Testis (tissue), 3 donors: ENCODE data around the gene C18orf32. TPM values are rescaled to one million over a fixed set of nuclear protein-coding genes. Genes with fewer than 3 reads are reported as not detected.

Experiments used
- DNase-seq: peaks from one replicate; pipeline ENCODE4 v3.0.0-alpha.2; 2019
- H3K27ac ChIP-seq, 2 donors: fragments of 200-600 bp; sonication (generic); one replicate each; pipeline ENCODE4 v1.5.1; 2019
- H3K27me3 ChIP-seq: fragments of 200-600 bp; sonication (generic); one replicate; pipeline ENCODE4 v1.5.1; 2019
- H3K36me3 ChIP-seq: fragments of 200-600 bp; sonication (generic); one replicate; pipeline ENCODE4 v1.5.1; 2017; ENCODE audit warnings: low read depth; ENCODE audit errors: missing control alignments
- H3K4me1 ChIP-seq: fragments of 200-600 bp; sonication (generic); one replicate; pipeline ENCODE4 v1.5.1; 2019
- H3K4me3 ChIP-seq, 2 donors: fragments of 200-600 bp; sonication (generic); one replicate each; pipeline ENCODE4 v1.5.1; 2017 to 2019
- H3K9me3 ChIP-seq: fragments of 200-600 bp; sonication (generic); one replicate; pipeline ENCODE4 v1.5.1; 2017
- CTCF ChIP-seq, 3 experiments: fragments of 450-650 bp in 2 of 3; fragments of 200-600 bp in 1 of 3; sonication (generic) in 1 of 3; IDR thresholded peaks; one replicate each; pipeline ENCODE4 v1.5.1; 2016 to 2019; ENCODE audit warnings: antibody characterized with exemption in 3 of 3, mild to moderate bottlenecking in 2 of 3, moderate library complexity in 1 of 3
- POLR2A ChIP-seq: fragments of 450-650 bp; IDR thresholded peaks from one replicate; pipeline ENCODE4 v1.6.1; 2017; ENCODE audit warnings: antibody characterized with exemption, mild to moderate bottlenecking, moderate library complexity
- WGBS, 2 donors: methylation state at CpG; one replicate each; pipeline ENCODE4 v1.1.5; 2018; 5-methylcytosine and 5-hydroxymethylcytosine counted together
- intact Hi-C: fragments of 100-400 bp; cut with DNase I; formaldehyde crosslinking; loops from one replicate; pipeline ENCODE4 v1.15.1; 2023; ENCODE audit warnings: low total_unique reads
- polyA plus RNA-seq: library from polyadenylated mRNA; stranded (reverse); fragments of 350-450 nt; fragmentation: Illumina TruSeq; extraction: RNeasy Lipid Tissue Mini Kit (QIAGEN cat#74804); gene quantifications from one replicate; pipeline ENCODE4 v1.2.3, GENCODE V29; 2014; ENCODE audit warnings: low read depth, low replicate concordance; ENCODE audit not compliant: insufficient read depth
- total RNA-seq, 2 donors: library from RNA; depleted of rRNA; stranded (reverse); fragments of >200 nt; gene quantifications; one replicate each; pipeline ENCODE4 v1.2.3, GENCODE V29; 2016

Gene C18orf32
- total and polyA plus RNA-seq, 3 donors from 2014 or later, result 51.0 to 80.9 (median 60.6) TPM

GRCh38 chr18:49487711-49488310, 777 bp upstream of the C18orf32 start:
- peaks cover 13% of the 10 kb centered on the region for H3K4me1 ChIP-seq
- peak overlapping the region; percentile 90 to 96 for H3K27ac ChIP-seq
- intact Hi-C loops, result no loop called here
- no peaks in the 10 kb centered on the region for H3K27me3 ChIP-seq
- 51 to 52% methylated on average over 8 of the region's 8 CpGs for WGBS, 2 donors
- H3K4me3 ChIP-seq, result peak overlapping the region; percentile 77 to 97
- no peaks in the 10 kb centered on the region for H3K36me3 ChIP-seq
- TF ChIP-seq POLR2A, result no peak
- no peak for TF ChIP-seq CTCF (IDR thresholded peaks at IDR 0.05)
- no peaks in the 10 kb centered on the region for H3K9me3 ChIP-seq
- no peak for DNase-seq

- Histone ChIP-seq H3K4me1 (peaks cover 13% of the 10 kb centered on the region), H3K36me3 (no peaks in the 10 kb centered on the region), H3K27ac (peak overlapping the region; percentile 90 to 96), H3K9me3 (no peaks in the 10 kb centered on the region), H3K27me3 (no peaks in the 10 kb centered on the region), H3K4me3 (peak overlapping the region; percentile 77 to 97)
- no peak for TF ChIP-seq CTCF (IDR thresholded peaks at IDR 0.05)
- TF ChIP-seq POLR2A, result no peak
- DNase-seq, result no peak
- intact Hi-C loops, result no loop called here
- WGBS, 2 donors, result 1 to 2% methylated on average over 10 of the region's 10 CpGs
Observed at GRCh38 chr18:49486606-49486952, 455 bp downstream of the C18orf32 start.

GRCh38 chr18:49486134-49486533, 900 bp downstream of the C18orf32 start:
- intact Hi-C loops, result no loop called here
- no peak for DNase-seq
- Histone ChIP-seq H3K27me3 (no peaks in the 10 kb centered on the region), H3K27ac (peak overlapping the region; percentile 90 to 96), H3K4me1 (peaks cover 11% of the 10 kb centered on the region), H3K4me3 (peak overlapping the region; percentile 77 to 97), H3K9me3 (no peaks in the 10 kb centered on the region), H3K36me3 (no peaks in the 10 kb centered on the region)
- TF ChIP-seq POLR2A (no peak), CTCF (IDR thresholded peaks at IDR 0.05) (no peak)
- 19% methylated on average over 8 of the region's 8 CpGs for WGBS, 2 donors

- Histone ChIP-seq H3K4me1 (peaks cover 14% of the 10 kb centered on the region), H3K36me3 (no peaks in the 10 kb centered on the region), H3K9me3 (no peaks in the 10 kb centered on the region), H3K27me3 (no peaks in the 10 kb centered on the region), H3K27ac (no peak overlapping the region), H3K4me3 (no peak overlapping the region)
- intact Hi-C loops, result no loop called here
- no peak for DNase-seq
- no peak for TF ChIP-seq CTCF (IDR thresholded peaks at IDR 0.05)
- TF ChIP-seq POLR2A, result no peak
Observed at GRCh38 chr18:49483198-49483597, 3.8 kb downstream of the C18orf32 start.

- WGBS, 2 donors, result 77 to 89% methylated on average over 3 of the region's 3 CpGs
- no peaks in the 10 kb centered on the region for H3K36me3 ChIP-seq
- no peak overlapping the region for H3K4me3 ChIP-seq
- intact Hi-C loops, result no loop called here
- no peaks in the 10 kb centered on the region for H3K9me3 ChIP-seq
- no peaks in the 10 kb centered on the region for H3K27me3 ChIP-seq
- TF ChIP-seq CTCF (IDR thresholded peaks at IDR 0.05) (no peak), POLR2A (no peak)
- peaks cover 14% of the 10 kb centered on the region for H3K4me1 ChIP-seq
- H3K27ac ChIP-seq, result no peak overlapping the region
- DNase-seq, result no peak
Observed at GRCh38 chr18:49481907-49482306, 5.1 kb downstream of the C18orf32 start.
